MCF 10A (cell line): ENCODE measurements around the gene ABCA6. TPM values are rescaled to one million over a fixed set of nuclear protein-coding genes. Genes with fewer than 3 reads are reported as not detected.

ENCODE experiments used
- BruUV-seq: library from RNA; stranded (reverse); fragments of 400-500 nt; replicated peaks from 2 replicates; lab custom pipeline; 2021; lab: Mats Ljungman, UMichigan
- CTCF ChIA-PET: fragments of 300-600 bp; sonication (Branson Sonifier 250); formaldehyde crosslinking; extraction: SDS; loops from one replicate; lab custom pipeline; 2021; ENCODE audit warnings: antibody characterized with exemption, inconsistent platforms; lab: Yijun Ruan, JAX
- POLR2A ChIA-PET: fragments of 300-600, 350-650 bp; sonication (Branson Sonifier 250); formaldehyde crosslinking; extraction: SDS; loops from one replicate; lab custom pipeline; 2020; ENCODE audit warnings: antibody characterized with exemption, inconsistent platforms; lab: Yijun Ruan, JAX
- DNase-seq: peaks from one replicate; pipeline ENCODE4 v3.0.0-alpha.2; 2018; ENCODE audit not compliant: unreplicated experiment
- H3K27ac Mint-ChIP-seq: one replicate; pipeline ENCODE4 v1.8.0; 2022; ENCODE audit warnings: mild to moderate bottlenecking, low read depth, mixed read lengths; ENCODE audit not compliant: unreplicated experiment
- H3K27me3 Mint-ChIP-seq: one replicate; pipeline ENCODE4 v1.8.0; 2022; ENCODE audit warnings: mixed read lengths; ENCODE audit not compliant: insufficient read depth, unreplicated experiment
- H3K36me3 Mint-ChIP-seq: one replicate; pipeline ENCODE4 v1.8.0; 2022; ENCODE audit warnings: mild to moderate bottlenecking, moderate library complexity, mixed read lengths; ENCODE audit not compliant: insufficient read depth, unreplicated experiment
- H3K4me1 Mint-ChIP-seq: one replicate; pipeline ENCODE4 v1.8.0; 2022; ENCODE audit warnings: mixed read lengths; ENCODE audit not compliant: insufficient read depth, unreplicated experiment
- H3K4me3 Mint-ChIP-seq: one replicate; pipeline ENCODE4 v1.8.0; 2022; ENCODE audit warnings: mild to moderate bottlenecking, moderate library complexity, mixed read lengths; ENCODE audit not compliant: unreplicated experiment
- H3K9me3 Mint-ChIP-seq: one replicate; pipeline ENCODE4 v1.8.0; 2022; ENCODE audit warnings: mixed read lengths; ENCODE audit not compliant: unreplicated experiment
- CTCF ChIP-seq: fragments of 200-600 bp; IDR thresholded peaks from one replicate; pipeline ENCODE4 v1.8.0; 2022; ENCODE audit warnings: antibody characterized with exemption, mild to moderate bottlenecking; ENCODE audit not compliant: unreplicated experiment
- intact Hi-C: fragments of 100-400 bp; cut with micrococcal nuclease; formaldehyde crosslinking; loops from 2 replicates; pipeline ENCODE4 v1.14.1; 2022
- total RNA-seq: library from RNA; stranded (reverse); gene quantifications from 2 replicates; pipeline ENCODE4 v1.2.3, GENCODE V29; 2022

Gene ABCA6
- total RNA-seq, 1 experiment from 2014 or later: 34.5 TPM

DNA sequence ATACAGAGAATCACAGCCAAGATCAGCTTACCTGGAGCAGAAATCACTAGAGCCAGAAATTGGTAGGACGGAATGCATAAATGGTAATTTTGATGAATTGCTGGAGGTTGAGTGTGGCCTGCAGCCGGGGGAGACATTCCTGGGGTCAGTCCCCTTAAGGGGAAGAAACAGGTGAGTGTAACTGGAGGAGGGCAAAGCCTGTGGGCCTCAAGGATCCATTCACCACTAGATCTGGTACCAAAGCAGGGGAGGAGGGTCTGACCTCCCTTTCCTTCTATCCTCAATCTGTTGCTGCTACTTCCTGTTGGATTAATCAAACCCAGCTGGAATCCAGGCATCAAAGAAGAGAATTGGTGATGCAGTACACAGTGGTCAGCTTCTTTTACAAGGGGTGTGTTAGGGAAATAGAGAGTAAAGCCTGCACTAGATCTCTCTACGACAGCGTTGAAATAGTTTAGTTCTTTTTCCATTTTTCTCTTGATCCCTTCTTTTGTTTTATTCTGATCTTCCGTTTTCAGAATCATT, 72.4 kb downstream of the ABCA6 start:
- intact Hi-C loops: no loop called here
- H3K4me3 Mint-ChIP-seq: no peak overlapping the region
- H3K4me1 Mint-ChIP-seq: peaks cover 12% of the 10 kb centered on the region
- TF ChIP-seq CTCF: no peak
- peaks cover 7% of the 10 kb centered on the region for H3K9me3 Mint-ChIP-seq
- H3K36me3 Mint-ChIP-seq: peaks cover 23% of the 10 kb centered on the region
- DNase-seq: no peak
- no peaks in the 10 kb centered on the region for H3K27me3 Mint-ChIP-seq
- peak overlapping the region; percentile 37 for H3K27ac Mint-ChIP-seq
- ChIA-PET CTCF (interaction anchor here (0.7 kb wide), 1 partner anchor 157 kb away, joined by 3 read pairs; no protein-coding TSS in a partner anchor), POLR2A (no interaction called here)
- BruUV-seq: no TSS peak

GRCh38 chr17:69067274-69068047, 74.2 kb downstream of the ABCA6 start:
- ChIA-PET CTCF (no interaction called here), POLR2A (no interaction called here)
- no peaks in the 10 kb centered on the region for H3K27me3 Mint-ChIP-seq
- intact Hi-C loops: no loop called here
- H3K9me3 Mint-ChIP-seq: no peaks in the 10 kb centered on the region
- no peak overlapping the region for H3K27ac Mint-ChIP-seq
- no peak for DNase-seq
- H3K36me3 Mint-ChIP-seq: peaks cover 17% of the 10 kb centered on the region
- H3K4me3 Mint-ChIP-seq: no peak overlapping the region
- TF ChIP-seq CTCF: no peak
- H3K4me1 Mint-ChIP-seq: peaks cover 12% of the 10 kb centered on the region
- BruUV-seq: no TSS peak

DNA sequence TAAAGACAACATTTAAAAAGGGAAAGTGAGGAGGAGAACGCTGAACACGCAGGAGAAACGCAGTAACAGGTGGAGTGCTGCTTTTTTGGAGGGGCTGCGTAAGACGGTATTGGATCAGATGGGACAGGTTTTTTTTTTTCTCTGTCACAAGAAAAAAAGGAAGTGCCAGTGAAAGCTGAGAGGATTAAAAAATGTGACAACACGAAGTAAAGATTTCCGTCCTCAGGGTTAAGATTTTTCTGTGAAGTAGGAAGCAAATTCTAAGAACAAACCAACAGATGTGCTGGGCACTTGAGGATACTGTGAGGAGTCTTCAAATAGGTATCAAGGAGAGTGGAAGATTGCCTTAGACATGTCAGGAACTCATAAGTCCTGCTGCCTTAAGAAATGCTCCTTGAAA, 75.2 kb downstream of the ABCA6 start:
- Mint-ChIP-seq H3K9me3 (no peaks in the 10 kb centered on the region), H3K27ac (no peak overlapping the region), H3K36me3 (peaks cover 17% of the 10 kb centered on the region), H3K27me3 (no peaks in the 10 kb centered on the region), H3K4me3 (no peak overlapping the region), H3K4me1 (peaks cover 12% of the 10 kb centered on the region)
- BruUV-seq: no TSS peak
- ChIA-PET CTCF (interaction anchor here (0.7 to 0.9 kb wide), 2 partner anchors 95 to 169 kb away, joined by 3 to 4 read pairs; no protein-coding TSS in a partner anchor), POLR2A (no interaction called here)
- intact Hi-C loops: no loop called here
- DNase-seq: no peak
- TF ChIP-seq CTCF: no peak

GRCh38 chr17:69065113-69065512, 76.6 kb downstream of the ABCA6 start:
- ChIA-PET CTCF (no interaction called here), POLR2A (no interaction called here)
- no TSS peak for BruUV-seq
- Mint-ChIP-seq H3K27me3 (no peaks in the 10 kb centered on the region), H3K36me3 (peaks cover 17% of the 10 kb centered on the region), H3K9me3 (no peaks in the 10 kb centered on the region), H3K4me3 (no peak overlapping the region), H3K4me1 (peaks cover 17% of the 10 kb centered on the region), H3K27ac (peak overlapping the region; percentile 4)
- intact Hi-C loops: no loop called here
- DNase-seq: no peak
- no peak for TF ChIP-seq CTCF
